HepG2 (cell line): ENCODE results near the gene CEP131. TPM values are rescaled to one million over a fixed set of nuclear protein-coding genes. Genes with fewer than 3 reads are reported as not detected.

Experiments
- ATAC-seq: fragments of 200-7000 bp; cut with Tn5 transposase; 3 replicates; pipeline ENCODE4 v1.9.1; 2020; ENCODE audit warnings: mild to moderate bottlenecking, moderate library complexity
- BruUV-seq: library from RNA; stranded (reverse); fragments of 400-500 nt; replicated peaks from 2 replicates; lab custom pipeline; 2021; lab: Mats Ljungman, UMichigan
- CTCF ChIA-PET: fragments of 300-600 bp; formaldehyde crosslinking; extraction: SDS; loops from one replicate; lab custom pipeline; 2021; ENCODE audit warnings: low total read pairs, inconsistent platforms, low intra/inter-chr PET ratio; lab: Yijun Ruan, JAX
- POLR2A ChIA-PET: fragments of 350-600 bp; sonication (Branson Sonifier 250); formaldehyde crosslinking; loops from one replicate; lab custom pipeline; 2020; ENCODE audit warnings: antibody characterized with exemption, inconsistent platforms; lab: Yijun Ruan, JAX
- DNase-seq: peaks from one replicate; pipeline ENCODE4 v3.0.0-alpha.2; 2015; ENCODE audit warnings: low spot score
- FAIRE-seq: peaks from 3 replicates; lab custom pipeline; 2011; peaks lifted over from hg19 to GRCh38; lab: Jason Lieb, UNC
- H2AFZ ChIP-seq: one replicate; pipeline ENCODE4 v1.6.1; 2011; ENCODE audit warnings: low read length, inconsistent platforms
- H3K27ac ChIP-seq: fragments of 300-600 bp; 3 replicates; pipeline ENCODE4 v1.8.0; 2011; ENCODE audit warnings: mixed run types, mild to moderate bottlenecking, mixed read lengths, low read length, inconsistent platforms; ENCODE audit not compliant: insufficient read depth; ENCODE audit errors: extremely low read length
- H3K27me3 ChIP-seq, 2 experiments: fragments of 200-600 bp in 1 of 2; 2 replicates in 1 of 2; 3 replicates in 1 of 2; pipeline versions ENCODE4 v1.6.0 to v1.8.0; 2011; ENCODE audit warnings: low read length in 2 of 2, mild to moderate bottlenecking in 2 of 2, moderate library complexity in 2 of 2, inconsistent platforms in 1 of 2; ENCODE audit not compliant: insufficient read depth in 2 of 2, control insufficient read depth in 1 of 2
- H3K36me3 ChIP-seq, 2 experiments: fragments of 200-600 bp in 1 of 2; replicated peaks in 1 of 2; 2 replicates in 1 of 2; 3 replicates in 1 of 2; pipeline versions ENCODE4 v1.5.1 to v1.8.0; 2011; ENCODE audit warnings: low read length in 2 of 2, inconsistent platforms in 1 of 2; ENCODE audit not compliant: insufficient read depth in 2 of 2, control insufficient read depth in 1 of 2
- H3K4me1 ChIP-seq: 2 replicates; pipeline ENCODE4 v1.5.1; 2012; ENCODE audit warnings: low read length, inconsistent platforms; ENCODE audit not compliant: insufficient read depth
- H3K4me2 ChIP-seq: 2 replicates; pipeline ENCODE4 v1.6.0; 2011; ENCODE audit warnings: low read depth, low read length, inconsistent platforms
- H3K4me3 ChIP-seq, 3 experiments: fragments of 200-600 bp in 1 of 3; sonication (generic), shearing (Covaris generic) in 1 of 3; replicated peaks in 1 of 3; 2 replicates each; pipeline ENCODE4 v1.5.1; 2011 to 2016; ENCODE audit warnings: low read length in 3 of 3, inconsistent platforms in 2 of 3, low read depth in 2 of 3, mild to moderate bottlenecking in 2 of 3, control low read depth in 1 of 3, mixed read lengths in 1 of 3; ENCODE audit not compliant: insufficient read depth in 1 of 3
- H3K79me2 ChIP-seq: one replicate; pipeline ENCODE4 v1.6.1; 2011; ENCODE audit warnings: low read length, inconsistent platforms; ENCODE audit not compliant: insufficient read depth
- H3K9ac ChIP-seq: 2 replicates; pipeline ENCODE4 v1.6.0; 2011; ENCODE audit warnings: mild to moderate bottlenecking, low read depth, low read length, inconsistent platforms; ENCODE audit not compliant: insufficient read depth
- H3K9me3 ChIP-seq: 2 replicates; pipeline ENCODE4 v1.5.1; 2012; ENCODE audit warnings: mild to moderate bottlenecking, low read length
- H4K20me1 ChIP-seq: 2 replicates; pipeline ENCODE4 v1.6.0; 2011; ENCODE audit warnings: inconsistent platforms, mild to moderate bottlenecking, low read length, moderate library complexity; ENCODE audit not compliant: insufficient read depth
- ARNT ChIP-seq: fragments of 450-650 bp; IDR thresholded peaks from 2 replicates; pipeline ENCODE4 v1.6.1; 2017
- DNMT1 ChIP-seq: sonication (generic); formaldehyde crosslinking; IDR thresholded peaks from 2 replicates; pipeline ENCODE4 v1.5.1; 2020; ENCODE audit warnings: mild to moderate bottlenecking, missing genetic modification reagents
- NFIB ChIP-seq: sonication (generic); formaldehyde crosslinking; IDR thresholded peaks from 2 replicates; pipeline ENCODE4 v1.9.0; 2021; ENCODE audit warnings: missing genetic modification reagents, mild to moderate bottlenecking, borderline replicate concordance
- RXRA ChIP-seq: sonication (generic); formaldehyde crosslinking; IDR thresholded peaks from 2 replicates; pipeline ENCODE4 v1.5.1; 2020; ENCODE audit warnings: missing genetic modification reagents
- SATB2 ChIP-seq: sonication (generic); formaldehyde crosslinking; IDR thresholded peaks from 2 replicates; pipeline ENCODE4 v1.5.0; 2020; ENCODE audit warnings: missing genetic modification reagents
- ZMYM3 ChIP-seq: sonication (generic); formaldehyde crosslinking; IDR thresholded peaks from 2 replicates; pipeline ENCODE4 v1.5.1; 2020; ENCODE audit warnings: mild to moderate bottlenecking, missing genetic modification reagents
- ZNF143 ChIP-seq: sonication (generic); formaldehyde crosslinking; IDR thresholded peaks from 2 replicates; pipeline ENCODE4 v1.4.0; 2020; ENCODE audit warnings: missing genetic modification reagents
- ZNF484 ChIP-seq: sonication (generic); formaldehyde crosslinking; IDR thresholded peaks from 2 replicates; pipeline ENCODE4 v1.5.1; 2020; ENCODE audit warnings: mild to moderate bottlenecking, low read depth, missing genetic modification reagents, borderline replicate concordance
- ZNF720 ChIP-seq: sonication (generic); formaldehyde crosslinking; IDR thresholded peaks from 2 replicates; pipeline ENCODE4 v1.4.0; 2020; ENCODE audit warnings: missing genetic modification reagents
- ZNF724P ChIP-seq: sonication (generic); formaldehyde crosslinking; IDR thresholded peaks from 2 replicates; pipeline ENCODE4 v1.8.0; 2022; ENCODE audit warnings: missing genetic modification reagents, borderline replicate concordance
- WGBS: methylation state at CpG from one replicate; pipeline ENCODE4 v1.1.6; 2017; ENCODE audit warnings: low lambda C conversion rate; 5-methylcytosine and 5-hydroxymethylcytosine counted together
- in situ Hi-C: cut with HindIII; loops from 2 replicates; pipeline ENCODE4 v1.10.0; 2017; ENCODE audit warnings: low pct_unique_long_range_greater_than_20kb; ENCODE audit not compliant: extremely low pct_ligation_motif_present
- intact Hi-C: fragments of 100-400 bp; cut with micrococcal nuclease; formaldehyde crosslinking; loops from one replicate; pipeline ENCODE4 v1.10.0; 2022; ENCODE audit not compliant: unreplicated experiment
- polyA plus RNA-seq, 8 experiments: library from polyadenylated mRNA; depleted of rRNA in 3 of 8; stranded (reverse) in 7 of 8; unstranded in 1 of 8; fragments of >200 nt; fragmentation: Illumina TruSeq in 4 of 8; extraction: Trizol in 4 of 8; gene quantifications; 2 replicates each; pipeline versions ENCODE4 v1.2.1 to v1.2.3, GENCODE V29; 2011 to 2016; ENCODE audit warnings: low read depth in 4 of 8, missing spikeins in 1 of 8, mixed read lengths in 1 of 8; ENCODE audit not compliant: insufficient read depth in 1 of 8
- total RNA-seq, 5 experiments: library from RNA; depleted of rRNA; stranded (reverse); fragments of >200 nt; fragmentation: Illumina TruSeq; extraction: Trizol; gene quantifications; 2 replicates each; pipeline ENCODE4 v1.2.3, GENCODE V29; 2016; ENCODE audit warnings: low read depth in 1 of 5
- TF ChIP-seq, protein P1 (sequence below): sonication (generic); formaldehyde crosslinking; IDR thresholded peaks from 2 replicates; pipeline ENCODE4 v1.4.0; 2020; ENCODE audit warnings: missing genetic modification reagents
- TF ChIP-seq, protein P2 (sequence below): sonication (generic); formaldehyde crosslinking; IDR thresholded peaks from 2 replicates; pipeline ENCODE4 v1.5.0; 2020; ENCODE audit warnings: mild to moderate bottlenecking, missing genetic modification reagents, moderate library complexity
- TF ChIP-seq, protein P3 (sequence below): sonication (generic); formaldehyde crosslinking; IDR thresholded peaks from 2 replicates; pipeline ENCODE4 v1.9.0; 2022; ENCODE audit warnings: low read depth, missing genetic modification reagents
- TF ChIP-seq, protein P4 (sequence below): sonication (generic); formaldehyde crosslinking; IDR thresholded peaks from 2 replicates; pipeline ENCODE4; 2020; ENCODE audit warnings: missing genetic modification reagents, mild to moderate bottlenecking, borderline replicate concordance

The CEP131 gene
- total and polyA plus RNA-seq, 2 of the 13 experiments (the other 11 are each of a cell fraction or from before 2014, with no cell fraction given) = 5.0 to 16.8 TPM

DNA sequence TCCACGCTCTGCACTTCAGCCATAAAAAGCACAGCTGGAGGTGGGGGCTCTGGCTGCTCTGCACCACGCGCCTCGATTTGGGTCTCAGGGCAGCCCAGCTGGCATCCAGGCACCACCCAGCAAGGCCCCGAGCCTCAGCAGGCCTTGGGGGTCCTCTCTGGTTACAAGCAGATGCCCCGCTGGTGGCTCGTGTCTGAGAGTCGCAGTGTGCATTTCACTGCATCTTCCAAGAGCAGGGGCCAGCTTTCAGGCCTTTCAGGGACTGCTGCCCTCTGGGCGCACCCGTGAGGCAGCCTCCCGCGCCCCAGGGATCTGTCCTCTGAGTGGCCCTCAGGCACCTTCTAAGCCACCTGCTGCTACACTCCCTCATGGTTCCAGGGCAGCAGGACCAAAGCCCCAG is 41.9 kb upstream of the CEP131 start (continued):
- TF ChIP-seq ZNF143 (no peak), NFIB (CRISPR knock-in tag) (no peak), ZNF720 (CRISPR knock-in tag) (no peak), ARNT (no peak), SATB2 (CRISPR knock-in tag) (no peak)

DNA sequence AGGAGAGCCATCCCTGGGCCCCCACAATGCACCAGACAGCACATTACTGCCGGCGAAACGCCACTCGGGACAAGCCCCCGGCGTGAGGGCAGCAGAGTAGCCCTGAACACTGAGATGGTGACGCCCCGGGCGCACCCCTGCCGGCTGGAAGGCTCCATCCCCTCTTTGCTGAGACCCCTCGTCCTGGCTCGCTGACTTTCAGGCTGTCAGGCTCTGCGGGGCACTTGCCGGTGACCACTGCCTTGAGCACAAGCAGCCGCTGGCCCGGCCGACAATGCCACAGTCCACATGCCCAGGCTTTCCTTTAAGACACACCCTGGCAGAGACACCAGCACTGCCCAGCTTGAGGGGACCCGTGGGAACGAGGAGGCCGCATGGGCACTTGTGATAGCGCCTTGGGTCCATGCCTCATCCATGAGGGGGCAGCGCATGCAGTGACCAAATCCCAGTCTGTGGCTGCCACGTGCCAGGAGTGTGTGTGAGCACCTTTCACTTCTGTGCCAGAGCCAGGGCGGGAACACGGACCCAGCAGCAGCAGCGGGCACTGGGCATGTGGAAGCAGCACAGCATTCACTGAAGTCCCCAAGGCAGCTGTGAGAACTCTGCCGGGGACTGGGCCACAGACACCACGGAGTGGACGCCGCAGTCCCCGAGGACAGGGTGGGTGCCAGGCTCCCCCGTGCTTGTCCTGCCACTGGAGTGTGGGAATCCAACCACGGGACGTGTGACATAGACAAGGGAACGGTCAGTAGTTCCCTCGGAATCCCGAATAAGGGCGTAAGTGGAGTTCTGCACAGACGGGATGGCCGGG is 40.8 kb upstream of the CEP131 start:
- intact Hi-C loops (no loop called here), in situ Hi-C loops (no loop called here)
- POLR2A ChIA-PET = no interaction called here
- ATAC-seq (no peak), FAIRE-seq (no peak), DNase-seq (no peak)
- Histone ChIP-seq H3K27me3 (no peaks in the 10 kb centered on the region), H3K4me2 (no peak overlapping the region), H2AFZ (no peak overlapping the region), H3K4me3 (no peak overlapping the region), H3K9ac (no peak overlapping the region), H3K27ac (no peak overlapping the region), H4K20me1 (no peaks in the 10 kb centered on the region), H3K4me1 (no peaks in the 10 kb centered on the region), H3K79me2 (no peaks in the 10 kb centered on the region), H3K36me3 (peaks cover 47 to 65% of the 10 kb centered on the region in 2 experiments; a peak in 4 of 5 replicates), H3K9me3 (no peaks in the 10 kb centered on the region)
- BruUV-seq = no TSS peak
- WGBS = 97% methylated on average over 28 of the region's 40 CpGs
- CTCF ChIA-PET = no interaction called here
- TF ChIP-seq RXRA = no peak
- TF ChIP-seq, protein P1, sequence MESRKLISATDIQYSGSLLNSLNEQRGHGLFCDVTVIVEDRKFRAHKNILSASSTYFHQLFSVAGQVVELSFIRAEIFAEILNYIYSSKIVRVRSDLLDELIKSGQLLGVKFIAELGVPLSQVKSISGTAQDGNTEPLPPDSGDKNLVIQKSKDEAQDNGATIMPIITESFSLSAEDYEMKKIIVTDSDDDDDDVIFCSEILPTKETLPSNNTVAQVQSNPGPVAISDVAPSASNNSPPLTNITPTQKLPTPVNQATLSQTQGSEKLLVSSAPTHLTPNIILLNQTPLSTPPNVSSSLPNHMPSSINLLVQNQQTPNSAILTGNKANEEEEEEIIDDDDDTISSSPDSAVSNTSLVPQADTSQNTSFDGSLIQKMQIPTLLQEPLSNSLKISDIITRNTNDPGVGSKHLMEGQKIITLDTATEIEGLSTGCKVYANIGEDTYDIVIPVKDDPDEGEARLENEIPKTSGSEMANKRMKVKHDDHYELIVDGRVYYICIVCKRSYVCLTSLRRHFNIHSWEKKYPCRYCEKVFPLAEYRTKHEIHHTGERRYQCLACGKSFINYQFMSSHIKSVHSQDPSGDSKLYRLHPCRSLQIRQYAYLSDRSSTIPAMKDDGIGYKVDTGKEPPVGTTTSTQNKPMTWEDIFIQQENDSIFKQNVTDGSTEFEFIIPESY (CRISPR knock-in tag) = peak; percentile 94
- no peak for TF ChIP-seq DNMT1 (CRISPR knock-in tag)
- no peak for TF ChIP-seq ZNF484 (CRISPR knock-in tag)
- TF ChIP-seq, protein P2, sequence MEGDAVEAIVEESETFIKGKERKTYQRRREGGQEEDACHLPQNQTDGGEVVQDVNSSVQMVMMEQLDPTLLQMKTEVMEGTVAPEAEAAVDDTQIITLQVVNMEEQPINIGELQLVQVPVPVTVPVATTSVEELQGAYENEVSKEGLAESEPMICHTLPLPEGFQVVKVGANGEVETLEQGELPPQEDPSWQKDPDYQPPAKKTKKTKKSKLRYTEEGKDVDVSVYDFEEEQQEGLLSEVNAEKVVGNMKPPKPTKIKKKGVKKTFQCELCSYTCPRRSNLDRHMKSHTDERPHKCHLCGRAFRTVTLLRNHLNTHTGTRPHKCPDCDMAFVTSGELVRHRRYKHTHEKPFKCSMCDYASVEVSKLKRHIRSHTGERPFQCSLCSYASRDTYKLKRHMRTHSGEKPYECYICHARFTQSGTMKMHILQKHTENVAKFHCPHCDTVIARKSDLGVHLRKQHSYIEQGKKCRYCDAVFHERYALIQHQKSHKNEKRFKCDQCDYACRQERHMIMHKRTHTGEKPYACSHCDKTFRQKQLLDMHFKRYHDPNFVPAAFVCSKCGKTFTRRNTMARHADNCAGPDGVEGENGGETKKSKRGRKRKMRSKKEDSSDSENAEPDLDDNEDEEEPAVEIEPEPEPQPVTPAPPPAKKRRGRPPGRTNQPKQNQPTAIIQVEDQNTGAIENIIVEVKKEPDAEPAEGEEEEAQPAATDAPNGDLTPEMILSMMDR (CRISPR knock-in tag) = peak; percentile 11; the same call in 1 of the 2 replicates
- TF ChIP-seq, protein P3, sequence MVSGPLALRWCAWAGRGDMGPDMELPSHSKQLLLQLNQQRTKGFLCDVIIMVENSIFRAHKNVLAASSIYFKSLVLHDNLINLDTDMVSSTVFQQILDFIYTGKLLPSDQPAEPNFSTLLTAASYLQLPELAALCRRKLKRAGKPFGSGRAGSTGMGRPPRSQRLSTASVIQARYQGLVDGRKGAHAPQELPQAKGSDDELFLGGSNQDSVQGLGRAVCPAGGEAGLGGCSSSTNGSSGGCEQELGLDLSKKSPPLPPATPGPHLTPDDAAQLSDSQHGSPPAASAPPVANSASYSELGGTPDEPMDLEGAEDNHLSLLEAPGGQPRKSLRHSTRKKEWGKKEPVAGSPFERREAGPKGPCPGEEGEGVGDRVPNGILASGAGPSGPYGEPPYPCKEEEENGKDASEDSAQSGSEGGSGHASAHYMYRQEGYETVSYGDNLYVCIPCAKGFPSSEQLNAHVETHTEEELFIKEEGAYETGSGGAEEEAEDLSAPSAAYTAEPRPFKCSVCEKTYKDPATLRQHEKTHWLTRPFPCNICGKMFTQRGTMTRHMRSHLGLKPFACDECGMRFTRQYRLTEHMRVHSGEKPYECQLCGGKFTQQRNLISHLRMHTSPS (CRISPR knock-in tag) = no peak
- TF ChIP-seq ZNF724P (CRISPR knock-in tag) = no peak
- TF ChIP-seq, protein P4, sequence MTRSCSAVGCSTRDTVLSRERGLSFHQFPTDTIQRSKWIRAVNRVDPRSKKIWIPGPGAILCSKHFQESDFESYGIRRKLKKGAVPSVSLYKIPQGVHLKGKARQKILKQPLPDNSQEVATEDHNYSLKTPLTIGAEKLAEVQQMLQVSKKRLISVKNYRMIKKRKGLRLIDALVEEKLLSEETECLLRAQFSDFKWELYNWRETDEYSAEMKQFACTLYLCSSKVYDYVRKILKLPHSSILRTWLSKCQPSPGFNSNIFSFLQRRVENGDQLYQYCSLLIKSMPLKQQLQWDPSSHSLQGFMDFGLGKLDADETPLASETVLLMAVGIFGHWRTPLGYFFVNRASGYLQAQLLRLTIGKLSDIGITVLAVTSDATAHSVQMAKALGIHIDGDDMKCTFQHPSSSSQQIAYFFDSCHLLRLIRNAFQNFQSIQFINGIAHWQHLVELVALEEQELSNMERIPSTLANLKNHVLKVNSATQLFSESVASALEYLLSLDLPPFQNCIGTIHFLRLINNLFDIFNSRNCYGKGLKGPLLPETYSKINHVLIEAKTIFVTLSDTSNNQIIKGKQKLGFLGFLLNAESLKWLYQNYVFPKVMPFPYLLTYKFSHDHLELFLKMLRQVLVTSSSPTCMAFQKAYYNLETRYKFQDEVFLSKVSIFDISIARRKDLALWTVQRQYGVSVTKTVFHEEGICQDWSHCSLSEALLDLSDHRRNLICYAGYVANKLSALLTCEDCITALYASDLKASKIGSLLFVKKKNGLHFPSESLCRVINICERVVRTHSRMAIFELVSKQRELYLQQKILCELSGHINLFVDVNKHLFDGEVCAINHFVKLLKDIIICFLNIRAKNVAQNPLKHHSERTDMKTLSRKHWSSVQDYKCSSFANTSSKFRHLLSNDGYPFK (CRISPR knock-in tag) = no peak
- TF ChIP-seq ZMYM3 (CRISPR knock-in tag) = no peak
